Neural cell (in vitro differentiated cells): ENCODE results near the gene PARP8. TPM values are rescaled to one million over a fixed set of nuclear protein-coding genes. Genes with fewer than 3 reads are reported as not detected.

Source experiments
- H2AFZ ChIP-seq: fragments of 200-600, 300-800 bp; sonication (generic), shearing (Covaris generic); 2 replicates; pipeline ENCODE4 v1.6.0; 2014; ENCODE audit warnings: low read depth, mild to moderate bottlenecking, antibody characterized with exemption, low read length, moderate library complexity
- H3F3A ChIP-seq: fragments of 200-600 bp; shearing (Covaris generic); 2 replicates; pipeline ENCODE4 v1.6.1; 2016; ENCODE audit warnings: mild to moderate bottlenecking, moderate library complexity, mixed read lengths, antibody characterized with exemption, low read length; ENCODE audit not compliant: insufficient read depth, poor library complexity, severe bottlenecking
- H3K27ac ChIP-seq: fragments of 200-600, 300-800 bp; sonication (generic), shearing (Covaris generic); 2 replicates; pipeline ENCODE4 v1.5.1; 2014; ENCODE audit warnings: mild to moderate bottlenecking, low read length, moderate library complexity
- H3K27me3 ChIP-seq: fragments of 300-800, 200-600 bp; sonication (generic), shearing (Covaris generic); 2 replicates; pipeline ENCODE4 v1.6.0; 2014; ENCODE audit warnings: mild to moderate bottlenecking, low read depth, low read length, moderate library complexity; ENCODE audit not compliant: insufficient read depth
- H3K36me3 ChIP-seq: fragments of 300-800, 200-600 bp; sonication (generic), shearing (Covaris generic); 2 replicates; pipeline ENCODE4 v1.5.1; 2014; ENCODE audit warnings: mild to moderate bottlenecking, antibody characterized with exemption, low read length, moderate library complexity; ENCODE audit not compliant: insufficient read depth
- H3K4me2 ChIP-seq: fragments of 300-800, 200-600 bp; sonication (generic), shearing (Covaris generic); 2 replicates; pipeline ENCODE4 v1.6.0; 2014; ENCODE audit warnings: mild to moderate bottlenecking, low read length
- H3K4me3 ChIP-seq: fragments of 300-800, 200-600 bp; sonication (generic), shearing (Covaris generic); 2 replicates; pipeline ENCODE4 v1.5.1; 2014; ENCODE audit warnings: mild to moderate bottlenecking, low read length, moderate library complexity
- H3K79me2 ChIP-seq: fragments of 200-600 bp; shearing (Covaris generic); replicated peaks from 2 replicates; pipeline ENCODE4 v1.6.0; 2014; ENCODE audit warnings: mild to moderate bottlenecking, low read length, moderate library complexity; ENCODE audit not compliant: insufficient read depth
- H3K9ac ChIP-seq: fragments of 300-800, 200-600 bp; sonication (generic), shearing (Covaris generic); 2 replicates; pipeline ENCODE4 v1.6.1; 2016; ENCODE audit warnings: mild to moderate bottlenecking, low read length, mixed read lengths
- H3K9me2 ChIP-seq: fragments of 200-600 bp; shearing (Covaris generic); 2 replicates; pipeline ENCODE4 v1.6.1; 2016; ENCODE audit warnings: mild to moderate bottlenecking, low read length, mixed read lengths; ENCODE audit not compliant: insufficient read depth
- H3K9me3 ChIP-seq: fragments of 200-600, 300-800 bp; sonication (generic), shearing (Covaris generic); 2 replicates; pipeline ENCODE4 v1.6.1; 2016; ENCODE audit warnings: mild to moderate bottlenecking, mixed run types, low read length, moderate library complexity, mixed read lengths
- H4K20me1 ChIP-seq: fragments of 200-600 bp; shearing (Covaris generic); 2 replicates; pipeline ENCODE4 v1.6.1; 2016; ENCODE audit warnings: mild to moderate bottlenecking, mixed run types; ENCODE audit not compliant: insufficient read depth
- EP300 ChIP-seq: fragments of 450-650 bp; conservative IDR thresholded peaks from 2 replicates; pipeline ENCODE4 v1.6.1; 2014; ENCODE audit warnings: antibody characterized with exemption, mild to moderate bottlenecking, moderate library complexity; ENCODE audit not compliant: poor library complexity, severe bottlenecking
- EZH2 ChIP-seq: fragments of 200-600, 300-800 bp; shearing (Covaris generic), sonication (generic); IDR thresholded peaks from 2 replicates; pipeline ENCODE4 v1.6.1; 2014; ENCODE audit warnings: antibody characterized with exemption, low read length, borderline replicate concordance, mild to moderate bottlenecking; ENCODE audit not compliant: insufficient read depth, poor library complexity, severe bottlenecking
- MXI1 ChIP-seq: fragments of 450-650 bp; conservative IDR thresholded peaks from 2 replicates; pipeline ENCODE4 v1.6.1; 2014; ENCODE audit warnings: antibody characterized with exemption, mild to moderate bottlenecking; ENCODE audit not compliant: poor library complexity, severe bottlenecking
- POLR2AphosphoS5 ChIP-seq: IDR thresholded peaks from 2 replicates; pipeline ENCODE4 v1.6.1; 2012
- RAD21 ChIP-seq: fragments of 450-650 bp; conservative IDR thresholded peaks from 2 replicates; pipeline ENCODE4 v1.6.1; 2014; ENCODE audit warnings: antibody characterized with exemption, mild to moderate bottlenecking, moderate library complexity
- SMC3 ChIP-seq: fragments of 450-650 bp; conservative IDR thresholded peaks from 2 replicates; pipeline ENCODE4 v1.6.1; 2014; ENCODE audit warnings: antibody characterized with exemption, mild to moderate bottlenecking, moderate library complexity; ENCODE audit not compliant: poor library complexity
- TAF1 ChIP-seq: IDR thresholded peaks from 2 replicates; pipeline ENCODE4 v1.6.1; 2012; ENCODE audit warnings: low read depth
- polyA plus RNA-seq: library from polyadenylated mRNA; depleted of rRNA; stranded (reverse); fragments of >200 nt; gene quantifications from 2 replicates; pipeline ENCODE4 v1.2.3, GENCODE V29; 2014
- TF ChIP-seq, protein P1 (sequence below): fragments of 450-650 bp; IDR thresholded peaks from 2 replicates; pipeline ENCODE4 v1.5.1; 2014; ENCODE audit warnings: antibody characterized with exemption, mild to moderate bottlenecking, moderate library complexity; ENCODE audit not compliant: poor library complexity, severe bottlenecking
- TF ChIP-seq, protein P2 (sequence below): IDR thresholded peaks from 2 replicates; pipeline ENCODE4 v1.6.1; 2012; ENCODE audit warnings: borderline replicate concordance

Gene PARP8
- polyA plus RNA-seq, 1 donor from 2014 or later, result 29.9 TPM

DNA sequence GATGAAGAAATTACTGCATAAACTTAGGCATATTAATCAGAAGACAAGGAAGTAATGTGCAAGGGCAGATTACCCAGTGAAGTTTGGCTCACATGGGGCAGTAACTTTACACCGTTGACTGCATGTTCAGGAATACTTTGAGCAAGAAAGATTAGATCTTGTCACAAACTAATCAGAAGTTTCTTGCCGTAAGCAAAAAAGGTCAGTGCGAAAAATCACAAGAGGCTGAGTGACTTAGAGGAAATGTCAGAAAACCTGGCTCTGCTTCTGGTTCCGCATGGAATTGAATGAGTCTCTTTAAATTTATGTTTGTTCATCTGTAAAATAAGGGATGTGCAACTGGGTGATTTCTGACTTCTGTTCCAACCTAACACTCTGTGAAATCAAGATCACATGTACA lies 64.4 kb downstream of the PARP8 start:
- Histone ChIP-seq H3K9ac (no peak overlapping the region), H3F3A (no peaks in the 10 kb centered on the region), H3K9me2 (no peaks in the 10 kb centered on the region), H3K36me3 (no peaks in the 10 kb centered on the region), H2AFZ (no peak overlapping the region), H3K79me2 (peaks cover 16% of the 10 kb centered on the region), H3K9me3 (no peaks in the 10 kb centered on the region), H3K4me3 (no peak overlapping the region), H3K27ac (no peak overlapping the region), H4K20me1 (no peaks in the 10 kb centered on the region), H3K4me2 (no peak overlapping the region), H3K27me3 (no peaks in the 10 kb centered on the region)
- TF ChIP-seq RAD21 (no peak), EZH2 (no peak), TAF1 (no peak), EP300 (no peak), POLR2AphosphoS5 (no peak), MXI1 (no peak), SMC3 (no peak)
- TF ChIP-seq, protein P1, sequence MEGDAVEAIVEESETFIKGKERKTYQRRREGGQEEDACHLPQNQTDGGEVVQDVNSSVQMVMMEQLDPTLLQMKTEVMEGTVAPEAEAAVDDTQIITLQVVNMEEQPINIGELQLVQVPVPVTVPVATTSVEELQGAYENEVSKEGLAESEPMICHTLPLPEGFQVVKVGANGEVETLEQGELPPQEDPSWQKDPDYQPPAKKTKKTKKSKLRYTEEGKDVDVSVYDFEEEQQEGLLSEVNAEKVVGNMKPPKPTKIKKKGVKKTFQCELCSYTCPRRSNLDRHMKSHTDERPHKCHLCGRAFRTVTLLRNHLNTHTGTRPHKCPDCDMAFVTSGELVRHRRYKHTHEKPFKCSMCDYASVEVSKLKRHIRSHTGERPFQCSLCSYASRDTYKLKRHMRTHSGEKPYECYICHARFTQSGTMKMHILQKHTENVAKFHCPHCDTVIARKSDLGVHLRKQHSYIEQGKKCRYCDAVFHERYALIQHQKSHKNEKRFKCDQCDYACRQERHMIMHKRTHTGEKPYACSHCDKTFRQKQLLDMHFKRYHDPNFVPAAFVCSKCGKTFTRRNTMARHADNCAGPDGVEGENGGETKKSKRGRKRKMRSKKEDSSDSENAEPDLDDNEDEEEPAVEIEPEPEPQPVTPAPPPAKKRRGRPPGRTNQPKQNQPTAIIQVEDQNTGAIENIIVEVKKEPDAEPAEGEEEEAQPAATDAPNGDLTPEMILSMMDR, result no peak
- TF ChIP-seq, protein P2, sequence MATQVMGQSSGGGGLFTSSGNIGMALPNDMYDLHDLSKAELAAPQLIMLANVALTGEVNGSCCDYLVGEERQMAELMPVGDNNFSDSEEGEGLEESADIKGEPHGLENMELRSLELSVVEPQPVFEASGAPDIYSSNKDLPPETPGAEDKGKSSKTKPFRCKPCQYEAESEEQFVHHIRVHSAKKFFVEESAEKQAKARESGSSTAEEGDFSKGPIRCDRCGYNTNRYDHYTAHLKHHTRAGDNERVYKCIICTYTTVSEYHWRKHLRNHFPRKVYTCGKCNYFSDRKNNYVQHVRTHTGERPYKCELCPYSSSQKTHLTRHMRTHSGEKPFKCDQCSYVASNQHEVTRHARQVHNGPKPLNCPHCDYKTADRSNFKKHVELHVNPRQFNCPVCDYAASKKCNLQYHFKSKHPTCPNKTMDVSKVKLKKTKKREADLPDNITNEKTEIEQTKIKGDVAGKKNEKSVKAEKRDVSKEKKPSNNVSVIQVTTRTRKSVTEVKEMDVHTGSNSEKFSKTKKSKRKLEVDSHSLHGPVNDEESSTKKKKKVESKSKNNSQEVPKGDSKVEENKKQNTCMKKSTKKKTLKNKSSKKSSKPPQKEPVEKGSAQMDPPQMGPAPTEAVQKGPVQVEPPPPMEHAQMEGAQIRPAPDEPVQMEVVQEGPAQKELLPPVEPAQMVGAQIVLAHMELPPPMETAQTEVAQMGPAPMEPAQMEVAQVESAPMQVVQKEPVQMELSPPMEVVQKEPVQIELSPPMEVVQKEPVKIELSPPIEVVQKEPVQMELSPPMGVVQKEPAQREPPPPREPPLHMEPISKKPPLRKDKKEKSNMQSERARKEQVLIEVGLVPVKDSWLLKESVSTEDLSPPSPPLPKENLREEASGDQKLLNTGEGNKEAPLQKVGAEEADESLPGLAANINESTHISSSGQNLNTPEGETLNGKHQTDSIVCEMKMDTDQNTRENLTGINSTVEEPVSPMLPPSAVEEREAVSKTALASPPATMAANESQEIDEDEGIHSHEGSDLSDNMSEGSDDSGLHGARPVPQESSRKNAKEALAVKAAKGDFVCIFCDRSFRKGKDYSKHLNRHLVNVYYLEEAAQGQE, result no peak

DNA sequence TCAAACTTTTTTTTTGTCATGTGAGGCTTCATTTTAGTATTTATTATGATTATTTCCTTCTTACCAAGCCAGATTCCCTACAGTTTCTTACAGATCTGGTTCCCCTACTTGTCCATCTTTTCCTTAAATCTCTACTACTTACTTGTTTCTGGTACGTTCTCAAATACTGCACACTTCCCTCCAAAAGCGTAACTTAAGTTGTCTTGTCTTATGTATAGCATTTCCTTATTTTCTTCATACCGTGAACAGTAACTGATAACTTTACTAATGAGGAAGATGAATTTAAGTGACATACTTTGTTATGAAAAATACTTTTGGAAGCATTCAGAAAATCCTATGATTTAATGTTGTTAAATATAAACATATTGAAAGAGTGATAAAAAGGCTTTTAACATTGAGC lies 67.3 kb downstream of the PARP8 start:
- no peaks in the 10 kb centered on the region for H3K9me2 ChIP-seq
- H3K4me2 ChIP-seq, result no peak overlapping the region
- H3K79me2 ChIP-seq, result peaks cover 5% of the 10 kb centered on the region
- no peaks in the 10 kb centered on the region for H3K36me3 ChIP-seq
- H3K27me3 ChIP-seq, result no peaks in the 10 kb centered on the region
- TF ChIP-seq EZH2, result no peak
- no peak for TF ChIP-seq MXI1
- TF ChIP-seq, protein P2, result no peak
- no peak for TF ChIP-seq RAD21
- TF ChIP-seq SMC3, result no peak
- TF ChIP-seq TAF1, result no peak
- no peak for TF ChIP-seq POLR2AphosphoS5
- TF ChIP-seq, protein P1, result no peak
- TF ChIP-seq EP300, result no peak
- H4K20me1 ChIP-seq, result no peaks in the 10 kb centered on the region
- H3K4me3 ChIP-seq, result no peak overlapping the region
- H3K9me3 ChIP-seq, result no peaks in the 10 kb centered on the region
- no peak overlapping the region for H2AFZ ChIP-seq
- no peaks in the 10 kb centered on the region for H3F3A ChIP-seq
- no peak overlapping the region for H3K9ac ChIP-seq
- no peak overlapping the region for H3K27ac ChIP-seq
